Smooth muscle cell of the brain vasculature (primary cell): ENCODE results near the gene CCDC188.

ENCODE experiments used
- DNase-seq: peaks from one replicate; pipeline ENCODE4 v3.0.0-alpha.2; 2012; ENCODE audit warnings: low read depth, low spot score

The CCDC188 gene

GRCh38 chr22:20135806-20136602 is 14.9 kb downstream of the CCDC188 start:
- DNase-seq, result no peak

GRCh38 chr22:20135265-20135664 is 15.6 kb downstream of the CCDC188 start:
- no peak for DNase-seq

- no peak for DNase-seq
These were observed 16.8 kb downstream of the CCDC188 start for GRCh38 chr22:20133930-20134549.

- no peak for DNase-seq
These were observed 18.1 kb downstream of the CCDC188 start for GRCh38 chr22:20132686-20133246.

GRCh38 chr22:20131859-20132685 is 18.8 kb downstream of the CCDC188 start:
- DNase-seq, result no peak

- no peak for DNase-seq
These were observed 19.3 kb downstream of the CCDC188 start, which contains the start of gene ZDHHC8 for GRCh38 chr22:20131597-20131858. ZDHHC8 (plus strand) TSS chr22:20131804; CDS start chr22:20131948, 144 bp downstream.

- peak; percentile 43 for DNase-seq
These were observed 19.9 kb downstream of the CCDC188 start for GRCh38 chr22:20130731-20131596.

- DNase-seq, result no peak
These were observed 20.5 kb downstream of the CCDC188 start for GRCh38 chr22:20130319-20130718.

GRCh38 chr22:20129747-20130014 is 21.2 kb downstream of the CCDC188 start:
- DNase-seq, result no peak

- no peak for DNase-seq
These were observed 21.7 kb downstream of the CCDC188 start for GRCh38 chr22:20128902-20129746.

GRCh38 chr22:20128619-20128901 is 22.3 kb downstream of the CCDC188 start:
- no peak for DNase-seq

GRCh38 chr22:20127869-20128618 is 22.8 kb downstream of the CCDC188 start:
- no peak for DNase-seq

GRCh38 chr22:20127318-20127868 is 23.5 kb downstream of the CCDC188 start:
- DNase-seq, result no peak

- no peak for DNase-seq
These were observed 24.4 kb downstream of the CCDC188 start for GRCh38 chr22:20126284-20127029.

GRCh38 chr22:20125201-20126174 is 25.4 kb downstream of the CCDC188 start:
- DNase-seq, result no peak

GRCh38 chr22:20124083-20124787 is 26.6 kb downstream of the CCDC188 start:
- no peak for DNase-seq
